Ovary (tissue), 9 donors: ENCODE data around the gene DHRS3. TPM values are rescaled to one million over a fixed set of nuclear protein-coding genes. Genes with fewer than 3 reads are reported as not detected.
A peak's percentile ranks its signal among the peaks of the same experiment; 100 is the strongest.
"Not testable (repeated sequence)": the region's sequence is repeated elsewhere in the genome, so short reads cannot be mapped to it uniquely, and the experiment has no call there.

Experiments
- DNase-seq, 5 donors: peaks; one replicate each; pipeline ENCODE4 v3.0.0-alpha.2; 2019 to 2020
- H3K27ac ChIP-seq, 2 donors: fragments of 200-600 bp; one replicate each; pipeline versions ENCODE4 v1.5.1 to v1.8.0; 2019 to 2022
- H3K27me3 ChIP-seq: fragments of 200-600 bp; one replicate; pipeline ENCODE4 v1.8.0; 2022
- H3K36me3 ChIP-seq: fragments of 200-600 bp; sonication (generic); one replicate; pipeline ENCODE4 v1.5.1; 2019
- H3K4me1 ChIP-seq: one replicate; pipeline ENCODE4 v1.8.1; 2013; ENCODE audit warnings: mild to moderate bottlenecking, moderate library complexity; ENCODE audit not compliant: insufficient read depth
- H3K4me3 ChIP-seq: fragments of 200-600 bp; sonication (generic); one replicate; pipeline ENCODE4 v1.5.1; 2017
- H3K9me3 ChIP-seq, 2 donors: fragments of 200-600 bp in 1 of 2; sonication (generic) in 1 of 2; one replicate each; pipeline versions ENCODE4 v1.5.1 to v1.8.1; 2013 to 2019; ENCODE audit warnings: mild to moderate bottlenecking in 1 of 2, moderate library complexity in 1 of 2
- EP300 ChIP-seq: sonication (generic); formaldehyde crosslinking; IDR thresholded peaks from one replicate; pipeline ENCODE4 v1.6.1; 2017; ENCODE audit warnings: antibody characterized with exemption
- POLR2A ChIP-seq: fragments of 450-650 bp; IDR thresholded peaks from one replicate; pipeline ENCODE4 v1.6.1; 2017; ENCODE audit warnings: antibody characterized with exemption, mild to moderate bottlenecking, moderate library complexity
- WGBS, 3 donors: extraction: QIAGEN DNeasy Blood & Tissue Kit in 1 of 3; methylation state at CpG; one replicate each; pipeline versions ENCODE4 v1.1.5 to v1.1.7; 2013 to 2017; 5-methylcytosine and 5-hydroxymethylcytosine counted together
- intact Hi-C, 4 donors: fragments of 100-400 bp; cut with DNase I; formaldehyde crosslinking; loops; one replicate each; pipeline versions ENCODE4 v1.11.0 to v1.15.1; 2022 to 2023
- polyA plus RNA-seq, 2 donors: library from polyadenylated mRNA; stranded (reverse); fragments of 200-250 nt in 1 of 2; fragments of 350-450 nt in 1 of 2; fragmentation: Illumina TruSeq in 1 of 2; extraction: RNeasy Lipid Tissue Mini Kit (QIAGEN cat#74804) in 1 of 2; gene quantifications; one replicate each; pipeline ENCODE4 v1.2.3, GENCODE V29; 2013 to 2014
- total RNA-seq, 7 donors: library from RNA; depleted of rRNA in 2 of 7; stranded (reverse); fragments of >200 nt in 2 of 7; fragmentation: NEBNext Ultra II Directional in 3 of 7; extraction: Animal tissue kit (Norgen Biotek cat#: 25700) in 3 of 7; gene quantifications; one replicate each; pipeline versions ENCODE4 v1.1.0 to v1.2.4, GENCODE V29; 2016 to 2023
- TF ChIP-seq, protein P1 (sequence below), 3 donors: fragments of 450-650 bp in 2 of 3; fragments of 200-600 bp in 1 of 3; IDR thresholded peaks; one replicate each; pipeline versions ENCODE4 v1.5.1 to v1.8.0; 2016 to 2022; ENCODE audit warnings: antibody characterized with exemption in 3 of 3, mild to moderate bottlenecking in 1 of 3
- donor health status: DM: no; HTN: no; CAD: no; lungs with moderate emphysema.
- donor health status: DM: no; HTN: no; CAD: no.
- donor health status: Bipolar disorder and iron deficiency.
- donor health status: DM: yes; HTN: yes; CAD: no.
- donor health status: DM: no; HTN: no; CAD: no.
- donor health status: DM: yes; HTN: yes; CAD: no.

The DHRS3 gene
- total and polyA plus RNA-seq, 9 donors, result 25.8 to 92.3 (median 48.3) TPM

DNA sequence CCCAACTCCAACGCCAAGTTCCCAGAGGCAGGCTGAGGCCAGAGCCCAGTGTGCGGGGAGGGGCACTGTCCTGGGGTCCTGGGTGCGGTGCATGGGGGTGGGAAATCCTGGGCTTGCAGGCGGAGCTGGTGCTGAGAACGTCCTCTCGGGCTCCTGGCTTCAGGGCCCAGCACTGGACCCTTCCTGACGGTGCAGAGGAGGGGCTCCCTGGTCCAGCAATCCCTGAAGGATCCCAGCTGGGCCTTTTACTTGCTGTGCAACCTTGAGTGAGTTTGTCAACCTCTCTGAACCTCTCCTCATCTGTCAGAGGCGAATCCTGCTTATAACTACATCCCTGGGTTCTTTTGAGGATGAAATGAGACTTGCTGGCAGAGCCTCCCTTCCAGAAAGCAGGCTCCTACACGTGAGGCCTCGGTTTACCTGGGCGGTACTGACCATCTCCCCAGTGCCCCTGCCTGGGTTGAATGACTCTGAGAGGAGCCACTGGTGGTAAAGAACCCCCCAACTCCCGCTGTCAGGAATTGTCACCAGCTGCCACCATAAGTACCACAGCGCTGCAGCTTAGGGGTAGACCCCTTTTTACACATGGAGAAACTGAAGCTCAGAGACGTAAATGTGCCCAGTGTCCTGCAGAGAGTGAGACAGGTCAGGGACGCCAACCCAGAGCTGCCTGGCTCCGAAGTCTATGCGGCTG is 77.3 kb downstream of the DHRS3 start:
- peak overlapping the region; percentile 32 to 52 for H3K27ac ChIP-seq
- TF ChIP-seq POLR2A, result no peak
- no peak for TF ChIP-seq EP300
- TF ChIP-seq, protein P1, sequence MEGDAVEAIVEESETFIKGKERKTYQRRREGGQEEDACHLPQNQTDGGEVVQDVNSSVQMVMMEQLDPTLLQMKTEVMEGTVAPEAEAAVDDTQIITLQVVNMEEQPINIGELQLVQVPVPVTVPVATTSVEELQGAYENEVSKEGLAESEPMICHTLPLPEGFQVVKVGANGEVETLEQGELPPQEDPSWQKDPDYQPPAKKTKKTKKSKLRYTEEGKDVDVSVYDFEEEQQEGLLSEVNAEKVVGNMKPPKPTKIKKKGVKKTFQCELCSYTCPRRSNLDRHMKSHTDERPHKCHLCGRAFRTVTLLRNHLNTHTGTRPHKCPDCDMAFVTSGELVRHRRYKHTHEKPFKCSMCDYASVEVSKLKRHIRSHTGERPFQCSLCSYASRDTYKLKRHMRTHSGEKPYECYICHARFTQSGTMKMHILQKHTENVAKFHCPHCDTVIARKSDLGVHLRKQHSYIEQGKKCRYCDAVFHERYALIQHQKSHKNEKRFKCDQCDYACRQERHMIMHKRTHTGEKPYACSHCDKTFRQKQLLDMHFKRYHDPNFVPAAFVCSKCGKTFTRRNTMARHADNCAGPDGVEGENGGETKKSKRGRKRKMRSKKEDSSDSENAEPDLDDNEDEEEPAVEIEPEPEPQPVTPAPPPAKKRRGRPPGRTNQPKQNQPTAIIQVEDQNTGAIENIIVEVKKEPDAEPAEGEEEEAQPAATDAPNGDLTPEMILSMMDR (IDR thresholded peaks at IDR 0.05), result no peak
- H3K4me3 ChIP-seq, result no peak overlapping the region
- no peaks in the 10 kb centered on the region for H3K36me3 ChIP-seq
- peak in 2 of 5 donors; percentile 18 to 36 for DNase-seq
- H3K4me1 ChIP-seq, result peaks cover 19% of the 10 kb centered on the region
- 43 to 54% (median 50%) methylated on average over 17 of the region's 17 CpGs for WGBS, 3 donors
- intact Hi-C loops, result loop anchor here (2.0 to 10.0 kb wide), 8 partner anchors 54 to 136 kb away; partner anchors contain the start of gene DHRS3 (in 2 of the 4)
- H3K9me3 ChIP-seq, result no peaks in the 10 kb centered on the region
- H3K27me3 ChIP-seq, result no peaks in the 10 kb centered on the region

DNA sequence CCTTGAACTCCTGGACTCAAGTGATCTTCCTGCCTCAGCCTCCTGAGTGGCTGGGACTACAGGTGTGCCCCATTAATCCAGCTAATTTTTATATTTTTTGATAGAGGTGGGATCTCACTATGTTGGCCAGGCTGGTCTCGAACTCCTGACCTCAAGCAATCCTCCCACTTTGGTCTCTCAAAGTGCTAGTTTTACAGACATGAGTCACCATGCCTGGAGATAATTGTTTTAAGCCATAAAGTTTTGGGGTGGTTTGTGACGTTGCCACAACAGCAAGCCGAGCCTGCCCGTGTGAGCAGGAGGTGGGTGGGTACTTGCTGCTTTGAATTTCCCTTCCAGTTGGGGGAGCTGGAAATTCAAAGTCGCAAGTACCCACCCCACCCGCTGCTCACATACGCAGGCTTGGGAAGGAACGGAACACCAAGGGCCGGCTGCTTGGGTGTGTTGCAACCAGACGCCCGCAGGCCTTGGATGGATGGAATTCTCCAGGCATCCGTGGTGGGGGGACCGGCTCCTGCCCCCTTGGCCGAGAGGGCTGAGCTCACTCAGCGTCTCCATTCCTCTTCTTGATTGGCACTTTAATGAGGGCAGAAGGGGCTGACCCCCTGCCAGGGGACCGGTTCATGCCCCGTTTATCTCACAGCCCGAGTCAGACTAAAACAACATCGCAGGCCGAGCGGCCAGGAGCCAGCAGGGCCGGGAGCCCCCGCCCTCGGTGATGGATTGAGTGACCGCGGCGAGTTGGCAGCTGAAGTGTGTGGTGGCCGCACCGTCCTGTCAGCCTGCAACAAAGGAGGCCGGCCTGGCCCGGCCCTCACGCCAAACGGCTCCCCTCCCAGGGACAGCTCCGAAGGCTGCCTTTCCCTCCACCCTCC is 78.1 kb downstream of the DHRS3 start:
- DNase-seq, result peak; percentile 78 to 88 (median 83)
- Histone ChIP-seq H3K4me3 (no peak overlapping the region), H3K4me1 (peaks cover 19% of the 10 kb centered on the region), H3K36me3 (no peaks in the 10 kb centered on the region), H3K27me3 (no peaks in the 10 kb centered on the region), H3K27ac (peak overlapping the region in 1 of 2 donors; percentile 52), H3K9me3 (no peaks in the 10 kb centered on the region)
- 8 to 14% (median 10%) methylated on average over 33 to 34 of the region's 34 CpGs for whole genome bisulfite sequencing, 3 donors
- TF ChIP-seq EP300 (peak; percentile 67), POLR2A (no peak)
- TF ChIP-seq, protein P1 (IDR thresholded peaks at IDR 0.05), result peak in 1 of 3 donors; percentile 6
- intact Hi-C loops, result loop anchor here (2.0 to 10.0 kb wide), 8 partner anchors 55 to 135 kb away; partner anchors contain the start of gene DHRS3 (in 2 of the 4)

DNA sequence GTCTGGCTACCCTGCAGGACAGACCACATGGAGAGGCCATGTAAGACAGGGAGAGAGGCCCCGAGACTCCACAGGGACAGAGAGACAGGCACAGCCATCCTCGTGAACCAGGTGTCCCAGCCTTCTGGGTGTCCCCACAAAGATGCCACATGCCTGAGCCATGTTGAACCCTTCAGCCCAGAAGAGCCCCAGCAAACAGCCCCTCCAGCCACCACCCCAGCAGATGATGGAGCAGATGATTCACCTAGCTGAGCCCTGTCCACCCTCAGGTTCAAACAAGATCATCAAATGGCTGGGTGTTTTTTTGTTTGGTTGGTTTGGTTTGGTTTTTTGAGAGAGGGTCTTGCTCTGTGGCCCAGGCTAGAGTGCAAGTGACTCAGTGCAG is 78.7 kb downstream of the DHRS3 start:
- H3K9me3 ChIP-seq, result no peaks in the 10 kb centered on the region
- TF ChIP-seq POLR2A (no peak), EP300 (no peak)
- TF ChIP-seq, protein P1 (IDR thresholded peaks at IDR 0.05), result no peak
- intact Hi-C loops, result no loop called here
- no peaks in the 10 kb centered on the region for H3K27me3 ChIP-seq
- peak overlapping the region in 1 of 2 donors; percentile 52 for H3K27ac ChIP-seq
- H3K4me1 ChIP-seq, result peaks cover 19% of the 10 kb centered on the region
- 93 to 100% (median 95%) methylated on average over 2 of the region's 2 CpGs for WGBS, 3 donors
- peak in 1 of 5 donors; percentile 33 for DNase-seq
- no peaks in the 10 kb centered on the region for H3K36me3 ChIP-seq
- H3K4me3 ChIP-seq, result no peak overlapping the region

DNA sequence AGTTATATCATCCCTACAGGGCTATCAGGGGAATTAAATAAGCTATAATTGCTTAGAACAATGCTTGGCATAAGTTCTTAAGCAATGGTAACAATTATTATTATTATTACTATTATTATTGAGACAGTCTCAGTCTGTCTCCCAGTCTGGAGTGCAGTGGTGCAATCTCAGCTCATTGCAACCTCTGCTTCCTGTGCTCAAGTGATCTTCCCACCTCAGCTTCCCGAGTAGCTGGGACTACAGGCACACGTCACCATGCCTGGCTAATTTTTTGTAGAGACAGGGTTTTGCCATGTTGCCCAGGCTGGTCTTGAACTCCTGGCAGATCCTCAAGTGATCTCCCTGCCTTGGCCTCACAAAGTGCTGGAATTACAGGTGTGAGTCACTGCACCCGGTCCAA is 79.5 kb downstream of the DHRS3 start:
- H3K27me3 ChIP-seq, H3K36me3 ChIP-seq, DNase-seq, intact Hi-C loops, H3K4me3 ChIP-seq, H3K9me3 ChIP-seq, H3K27ac ChIP-seq: not testable (repeated sequence)
- peaks cover 19% of the 10 kb centered on the region for H3K4me1 ChIP-seq
- WGBS, 3 donors, result 88 to 94% (median 94%) methylated on average over 3 of the region's 3 CpGs
